Measurements from ENCODE around the gene HS6ST1. TPM values are rescaled to one million over a fixed set of nuclear protein-coding genes. Genes with fewer than 3 reads are reported as not detected.

Gene HS6ST1
- polyA plus RNA-seq, 3 donors = 91.3 to 101 (median 92.9) TPM

GRCh38 chr2:128249555-128249954 is 69.1 kb downstream of the HS6ST1 start:
- DNase-seq = no peak

- no peak for DNase-seq
These were observed 72.9 kb downstream of the HS6ST1 start for GRCh38 chr2:128245813-128246212.

GRCh38 chr2:128241896-128242295 is 76.8 kb downstream of the HS6ST1 start:
- no peak for DNase-seq

- no peak for DNase-seq
These were observed 80.6 kb downstream of the HS6ST1 start for GRCh38 chr2:128237911-128238697.

GRCh38 chr2:128237081-128237534 is 81.6 kb downstream of the HS6ST1 start:
- DNase-seq = no peak

GRCh38 chr2:128236491-128237035 is 82.1 kb downstream of the HS6ST1 start:
- no peak for DNase-seq

GRCh38 chr2:128235581-128235980 is 83.1 kb downstream of the HS6ST1 start:
- no peak for DNase-seq

GRCh38 chr2:128234613-128235012 is 84.1 kb downstream of the HS6ST1 start:
- DNase-seq = no peak

- no peak for DNase-seq
These were observed 84.8 kb downstream of the HS6ST1 start for GRCh38 chr2:128233790-128234395.

GRCh38 chr2:128232965-128233789 is 85.5 kb downstream of the HS6ST1 start:
- peak; percentile 68 for DNase-seq

- no peak for DNase-seq
These were observed 89.8 kb downstream of the HS6ST1 start for GRCh38 chr2:128228894-128229293.

GRCh38 chr2:128227862-128228261 is 90.8 kb downstream of the HS6ST1 start:
- DNase-seq = no peak

GRCh38 chr2:128219891-128220290 is 98.8 kb downstream of the HS6ST1 start:
- DNase-seq = no peak

- no peak for DNase-seq
These were observed 101.0 kb downstream of the HS6ST1 start for GRCh38 chr2:128217671-128218070.

- DNase-seq = no peak
These were observed 102.6 kb downstream of the HS6ST1 start for GRCh38 chr2:128215897-128216642.

Other genes with a start within 250 kb of the HS6ST1 start
- gene UGGT1, start 227.7 kb downstream of the HS6ST1 start, polyA plus RNA-seq (ENCODE audit: insufficient read length in 3 of 3) = 10 to 100 TPM; 36.1 to 45.4 (median 39.3) TPM